Fibroblast of mammary gland (primary cell): ENCODE data around the gene CRYZL1.
A peak's percentile ranks its signal among the peaks of the same experiment; 100 is the strongest.

Source experiments
- DNase-seq: peaks from one replicate; pipeline ENCODE4 v3.0.0-alpha.2; 2010; ENCODE audit warnings: low read depth
- H3K4me3 ChIP-seq: 2 replicates; pipeline ENCODE4 v1.5.1; 2011; ENCODE audit warnings: low read depth, mild to moderate bottlenecking, low read length, moderate library complexity; ENCODE audit not compliant: control insufficient read depth
- TF ChIP-seq, protein P1 (sequence below): conservative IDR thresholded peaks from 2 replicates; pipeline ENCODE4 v1.5.1; 2011; ENCODE audit warnings: low read depth, low read length, inconsistent platforms; ENCODE audit not compliant: control insufficient read depth, insufficient read depth

The CRYZL1 gene

DNA sequence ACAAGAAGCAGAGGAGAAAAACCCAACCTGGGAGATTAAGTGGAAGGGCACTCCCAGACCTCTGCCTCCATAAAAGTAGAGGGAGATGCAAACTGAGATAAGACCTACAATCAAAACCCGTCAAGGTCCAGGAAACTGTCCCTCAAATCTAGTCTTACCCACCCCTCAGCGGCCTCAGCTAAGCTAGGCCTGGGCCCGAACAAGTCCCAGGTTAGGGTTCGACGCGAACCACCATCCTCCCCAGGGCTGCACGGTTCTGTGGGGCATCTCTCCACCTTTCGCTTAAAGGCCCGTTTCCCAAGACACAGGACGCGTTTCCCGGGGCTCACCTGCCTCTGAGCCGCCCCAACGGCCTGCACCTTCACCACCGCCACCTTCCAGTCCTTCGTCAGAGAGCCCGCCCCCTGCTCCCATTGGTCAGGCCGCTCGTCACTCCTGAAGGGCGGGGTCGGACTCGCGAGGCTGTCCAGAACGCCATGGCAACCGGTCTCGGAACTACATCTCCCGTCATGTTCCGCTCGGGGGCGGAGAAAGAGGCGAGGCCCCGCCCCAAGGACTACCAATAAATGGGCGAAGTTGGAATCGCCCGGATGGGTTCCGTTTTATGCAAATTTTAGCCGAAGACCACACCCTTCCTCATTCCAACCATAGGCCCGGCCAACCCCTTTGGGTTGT is at the start of gene CRYZL1:
Gene CRYZL1 (minus strand): TSS at position 390 of the 675 bp plus-strand sequence. CDS start 10,190 bp downstream, outside the sequence.
- H3K4me3 ChIP-seq: peak within 1 kb of the TSS; percentile 95
- peak; percentile 99 for DNase-seq
- TF ChIP-seq, protein P1, sequence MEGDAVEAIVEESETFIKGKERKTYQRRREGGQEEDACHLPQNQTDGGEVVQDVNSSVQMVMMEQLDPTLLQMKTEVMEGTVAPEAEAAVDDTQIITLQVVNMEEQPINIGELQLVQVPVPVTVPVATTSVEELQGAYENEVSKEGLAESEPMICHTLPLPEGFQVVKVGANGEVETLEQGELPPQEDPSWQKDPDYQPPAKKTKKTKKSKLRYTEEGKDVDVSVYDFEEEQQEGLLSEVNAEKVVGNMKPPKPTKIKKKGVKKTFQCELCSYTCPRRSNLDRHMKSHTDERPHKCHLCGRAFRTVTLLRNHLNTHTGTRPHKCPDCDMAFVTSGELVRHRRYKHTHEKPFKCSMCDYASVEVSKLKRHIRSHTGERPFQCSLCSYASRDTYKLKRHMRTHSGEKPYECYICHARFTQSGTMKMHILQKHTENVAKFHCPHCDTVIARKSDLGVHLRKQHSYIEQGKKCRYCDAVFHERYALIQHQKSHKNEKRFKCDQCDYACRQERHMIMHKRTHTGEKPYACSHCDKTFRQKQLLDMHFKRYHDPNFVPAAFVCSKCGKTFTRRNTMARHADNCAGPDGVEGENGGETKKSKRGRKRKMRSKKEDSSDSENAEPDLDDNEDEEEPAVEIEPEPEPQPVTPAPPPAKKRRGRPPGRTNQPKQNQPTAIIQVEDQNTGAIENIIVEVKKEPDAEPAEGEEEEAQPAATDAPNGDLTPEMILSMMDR: no peak

DNA sequence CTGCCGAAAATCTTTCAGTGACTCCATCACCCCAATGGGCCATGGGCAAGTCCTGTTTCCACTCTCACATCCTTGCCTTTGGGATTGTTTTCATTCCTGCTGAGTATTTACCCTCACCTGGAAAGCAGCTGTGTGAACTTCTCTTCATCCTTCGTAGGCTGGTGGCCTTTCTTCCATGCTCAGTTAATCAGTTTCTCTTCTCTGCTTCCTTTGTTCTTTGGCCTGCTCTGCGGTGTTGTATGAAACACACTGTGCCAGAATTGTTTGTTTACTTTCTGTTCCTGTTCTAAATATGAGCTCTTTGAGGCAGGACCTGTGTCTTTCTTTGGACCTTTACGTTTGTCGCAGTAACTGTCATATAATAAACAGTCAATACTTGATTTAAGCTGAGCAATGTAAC is 49.3 kb upstream of the CRYZL1 start:
- DNase-seq: no peak
- H3K4me3 ChIP-seq: no peak overlapping the region
- TF ChIP-seq, protein P1: no peak

DNA sequence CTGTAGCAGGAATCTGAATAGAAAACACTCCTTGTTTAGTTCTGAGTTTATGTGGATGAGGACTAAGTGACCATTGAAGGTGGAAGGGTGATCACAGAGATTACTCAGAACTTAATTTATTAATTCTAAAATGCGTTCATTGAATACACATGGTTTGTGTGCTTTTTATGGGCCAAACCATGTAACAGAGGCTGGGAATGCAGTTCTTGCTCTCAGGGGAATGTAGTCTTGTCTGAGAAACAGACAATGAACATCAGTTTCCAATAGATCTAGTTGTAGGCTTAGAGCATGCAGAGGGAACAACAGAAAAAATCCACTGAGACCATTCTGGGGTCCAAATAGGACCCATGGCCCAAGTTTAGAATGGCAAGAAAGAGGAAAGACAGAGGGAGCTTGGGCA is 46.8 kb upstream of the CRYZL1 start:
- TF ChIP-seq, protein P1: no peak
- peak; percentile 79 for DNase-seq
- no peak overlapping the region for H3K4me3 ChIP-seq

DNA sequence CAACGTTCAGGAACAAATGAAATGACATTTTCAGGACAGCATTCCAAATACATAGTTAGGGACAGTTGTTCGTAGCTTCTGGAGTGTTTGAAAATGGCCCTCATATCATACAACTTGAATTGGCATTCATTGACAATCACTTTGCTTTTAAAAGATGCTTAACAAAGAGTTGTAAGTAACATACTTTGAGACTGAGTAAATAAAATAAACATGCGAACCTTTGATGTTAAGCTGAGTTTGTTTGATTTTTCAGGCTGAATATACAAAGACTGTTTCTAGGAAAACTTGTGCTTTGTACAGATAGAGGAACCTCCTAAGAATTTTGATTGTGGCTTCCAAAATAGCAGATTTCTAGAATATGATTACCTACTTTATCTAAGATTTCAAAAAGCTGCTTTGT is 46.1 kb upstream of the CRYZL1 start:
- DNase-seq: no peak
- no peak overlapping the region for H3K4me3 ChIP-seq
- TF ChIP-seq, protein P1: no peak

DNA sequence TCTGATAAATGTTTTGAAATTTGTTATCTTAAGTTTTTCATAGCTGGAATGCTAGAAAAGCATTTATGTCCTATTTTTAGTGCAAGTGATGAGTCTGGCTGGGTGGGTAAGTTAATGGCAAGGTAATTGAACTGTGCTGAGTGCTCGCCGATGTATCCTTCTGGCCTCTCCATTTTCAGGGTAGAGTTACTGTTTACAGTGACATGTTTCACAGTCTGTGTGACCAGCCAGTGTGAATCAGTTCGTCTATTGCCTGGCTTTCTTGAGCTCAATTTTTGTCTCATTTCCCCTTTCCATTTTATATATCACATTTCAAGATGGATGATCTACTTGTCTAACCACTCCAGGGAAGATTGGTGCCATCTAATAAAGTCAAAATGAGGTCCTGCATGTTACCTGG is 44.8 kb upstream of the CRYZL1 start:
- TF ChIP-seq, protein P1: no peak
- DNase-seq: no peak
- H3K4me3 ChIP-seq: no peak overlapping the region

DNA sequence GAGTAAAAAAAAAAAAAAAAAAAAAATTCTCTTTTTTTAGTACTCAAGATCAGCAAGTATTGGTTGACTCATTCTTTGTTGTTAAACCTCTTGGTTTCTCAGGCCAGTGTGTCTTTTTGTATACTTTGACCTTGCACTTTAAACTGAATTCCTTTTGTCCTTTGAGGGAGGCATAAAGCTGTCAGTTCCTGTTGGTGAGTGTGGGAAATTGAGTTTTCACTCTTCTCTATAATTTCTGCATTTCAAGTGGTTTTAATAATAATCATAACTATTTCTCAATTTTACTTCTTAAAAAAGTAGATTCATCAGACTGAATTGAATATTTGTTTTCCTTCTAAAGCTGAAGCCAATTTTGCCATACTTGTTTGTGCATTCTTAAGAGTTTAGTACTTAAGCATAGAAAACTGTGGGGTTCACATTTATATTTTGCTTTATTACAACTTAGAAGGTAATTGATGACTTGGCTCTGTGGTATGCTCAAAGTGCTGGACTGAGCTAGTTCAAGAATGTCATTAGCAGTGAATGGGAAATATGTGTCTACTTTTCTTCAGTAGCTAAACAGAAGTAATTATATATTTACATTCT is 44.2 kb upstream of the CRYZL1 start:
- H3K4me3 ChIP-seq: no peak overlapping the region
- TF ChIP-seq, protein P1: no peak
- peak; percentile 78 for DNase-seq

DNA sequence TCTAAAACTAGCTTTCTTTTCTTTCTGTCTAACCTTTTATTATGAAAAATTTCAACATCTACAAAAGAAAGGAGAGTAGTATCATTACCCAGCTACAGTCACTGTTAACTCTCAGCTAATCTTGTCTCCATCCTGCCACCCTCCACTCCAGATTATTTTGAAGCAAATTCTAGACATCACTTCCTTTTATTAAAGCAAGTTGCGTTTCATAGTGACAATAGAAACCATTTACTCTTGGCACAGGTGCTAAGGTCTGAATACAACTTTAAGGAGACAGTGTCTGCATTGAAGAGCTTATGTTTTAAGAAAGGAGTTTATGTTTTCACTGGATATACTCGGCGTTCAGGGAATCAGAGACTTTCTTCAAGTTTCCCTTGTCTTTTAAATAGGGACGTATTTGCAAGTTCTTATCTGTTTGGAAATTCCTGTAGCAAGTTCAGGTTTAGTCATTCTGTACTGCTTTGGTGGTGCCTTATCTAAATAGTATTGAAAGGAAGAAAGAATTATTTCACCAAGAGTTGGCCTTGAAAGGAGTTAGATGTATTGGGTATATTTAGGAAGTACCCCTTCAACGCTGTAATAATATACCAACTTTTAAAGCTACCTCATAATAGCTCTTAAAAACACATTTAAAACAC is 43.5 kb upstream of the CRYZL1 start:
- no peak overlapping the region for H3K4me3 ChIP-seq
- TF ChIP-seq, protein P1: no peak
- DNase-seq: no peak
